MCF 10A (cell line): Measurements from ENCODE around the gene NDUFAF8. TPM values are rescaled to one million over a fixed set of nuclear protein-coding genes. Genes with fewer than 3 reads are reported as not detected.

Experiments
- BruUV-seq: library from RNA; stranded (reverse); fragments of 400-500 nt; replicated peaks from 2 replicates; lab custom pipeline; 2021; lab: Mats Ljungman, UMichigan
- CTCF ChIA-PET: fragments of 300-600 bp; sonication (Branson Sonifier 250); formaldehyde crosslinking; extraction: SDS; loops from one replicate; lab custom pipeline; 2021; ENCODE audit warnings: antibody characterized with exemption, inconsistent platforms; lab: Yijun Ruan, JAX
- POLR2A ChIA-PET: fragments of 300-600, 350-650 bp; sonication (Branson Sonifier 250); formaldehyde crosslinking; extraction: SDS; loops from one replicate; lab custom pipeline; 2020; ENCODE audit warnings: antibody characterized with exemption, inconsistent platforms; lab: Yijun Ruan, JAX
- DNase-seq: peaks from one replicate; pipeline ENCODE4 v3.0.0-alpha.2; 2018; ENCODE audit not compliant: unreplicated experiment
- H3K27ac Mint-ChIP-seq: one replicate; pipeline ENCODE4 v1.8.0; 2022; ENCODE audit warnings: mild to moderate bottlenecking, low read depth, mixed read lengths; ENCODE audit not compliant: unreplicated experiment
- H3K27me3 Mint-ChIP-seq: one replicate; pipeline ENCODE4 v1.8.0; 2022; ENCODE audit warnings: mixed read lengths; ENCODE audit not compliant: insufficient read depth, unreplicated experiment
- H3K36me3 Mint-ChIP-seq: one replicate; pipeline ENCODE4 v1.8.0; 2022; ENCODE audit warnings: mild to moderate bottlenecking, moderate library complexity, mixed read lengths; ENCODE audit not compliant: insufficient read depth, unreplicated experiment
- H3K4me1 Mint-ChIP-seq: one replicate; pipeline ENCODE4 v1.8.0; 2022; ENCODE audit warnings: mixed read lengths; ENCODE audit not compliant: insufficient read depth, unreplicated experiment
- H3K4me3 Mint-ChIP-seq: one replicate; pipeline ENCODE4 v1.8.0; 2022; ENCODE audit warnings: mild to moderate bottlenecking, moderate library complexity, mixed read lengths; ENCODE audit not compliant: unreplicated experiment
- H3K9me3 Mint-ChIP-seq: one replicate; pipeline ENCODE4 v1.8.0; 2022; ENCODE audit warnings: mixed read lengths; ENCODE audit not compliant: unreplicated experiment
- CTCF ChIP-seq: fragments of 200-600 bp; IDR thresholded peaks from one replicate; pipeline ENCODE4 v1.8.0; 2022; ENCODE audit warnings: antibody characterized with exemption, mild to moderate bottlenecking; ENCODE audit not compliant: unreplicated experiment
- intact Hi-C: fragments of 100-400 bp; cut with micrococcal nuclease; formaldehyde crosslinking; loops from 2 replicates; pipeline ENCODE4 v1.14.1; 2022
- total RNA-seq: library from RNA; stranded (reverse); gene quantifications from 2 replicates; pipeline ENCODE4 v1.2.3, GENCODE V29; 2022

Gene NDUFAF8
- total RNA-seq, 1 experiment from 2014 or later, result 95.0 TPM

- Mint-ChIP-seq H3K36me3 (peaks cover 40% of the 10 kb centered on the region), H3K4me1 (no peaks in the 10 kb centered on the region), H3K27me3 (no peaks in the 10 kb centered on the region), H3K9me3 (no peaks in the 10 kb centered on the region), H3K27ac (no peak overlapping the region), H3K4me3 (no peak overlapping the region)
- no peak for TF ChIP-seq CTCF
- no TSS peak for BruUV-seq
- intact Hi-C loops, result no loop called here
- CTCF ChIA-PET, result interaction anchor here (0.7 kb wide), 1 partner anchor 35 kb away, joined by 3 read pairs; no protein-coding TSS in a partner anchor
- POLR2A ChIA-PET, result no interaction called here
- DNase-seq, result no peak
Observed at GRCh38 chr17:81261096-81261495, 22.0 kb downstream of the NDUFAF8 start.

GRCh38 chr17:81261582-81262336, 22.6 kb downstream of the NDUFAF8 start:
- Mint-ChIP-seq H3K9me3 (no peaks in the 10 kb centered on the region), H3K27me3 (no peaks in the 10 kb centered on the region), H3K4me1 (no peaks in the 10 kb centered on the region), H3K4me3 (no peak overlapping the region), H3K27ac (no peak overlapping the region), H3K36me3 (peaks cover 47% of the 10 kb centered on the region)
- ChIA-PET CTCF (interaction anchor here (0.5 to 1.6 kb wide), 5 partner anchors 9 to 835 kb away, joined by 3 to 4 read pairs (median 3); no protein-coding TSS in a partner anchor), POLR2A (no interaction called here)
- DNase-seq, result no peak
- BruUV-seq, result no TSS peak
- intact Hi-C loops, result no loop called here
- no peak for TF ChIP-seq CTCF

- ChIA-PET POLR2A (no interaction called here), CTCF (interaction anchor here (1.6 to 2.0 kb wide), 2 partner anchors 11 kb away, joined by 4 to 6 read pairs; no protein-coding TSS in a partner anchor)
- Mint-ChIP-seq H3K4me1 (no peaks in the 10 kb centered on the region), H3K27me3 (no peaks in the 10 kb centered on the region), H3K36me3 (peaks cover 55% of the 10 kb centered on the region), H3K27ac (no peak overlapping the region), H3K9me3 (no peaks in the 10 kb centered on the region), H3K4me3 (no peak overlapping the region)
- no peak for DNase-seq
- intact Hi-C loops, result no loop called here
- no TSS peak for BruUV-seq
- no peak for TF ChIP-seq CTCF
Observed at GRCh38 chr17:81263371-81264181, 24.5 kb downstream of the NDUFAF8 start.

- H3K27ac Mint-ChIP-seq, result no peak overlapping the region
- TF ChIP-seq CTCF, result no peak
- H3K9me3 Mint-ChIP-seq, result no peaks in the 10 kb centered on the region
- H3K4me1 Mint-ChIP-seq, result no peaks in the 10 kb centered on the region
- BruUV-seq, result no TSS peak
- no peak for DNase-seq
- intact Hi-C loops, result no loop called here
- H3K27me3 Mint-ChIP-seq, result no peaks in the 10 kb centered on the region
- POLR2A ChIA-PET, result no interaction called here
- H3K4me3 Mint-ChIP-seq, result no peak overlapping the region
- peaks cover 65% of the 10 kb centered on the region for H3K36me3 Mint-ChIP-seq
- CTCF ChIA-PET, result interaction anchor here (2.0 kb wide), 1 partner anchor 12 kb away, joined by 6 read pairs; no protein-coding TSS in a partner anchor
Observed at GRCh38 chr17:81264640-81265039, 25.5 kb downstream of the NDUFAF8 start.
